ENCODE measurements around the gene TUBB2B.

Gene TUBB2B

GRCh38 chr6:3259491-3259958 is 32.1 kb upstream of the TUBB2B start:
- no peak; the same call in none of the 2 replicates for TF ChIP-seq POLR2AphosphoS5 (IDR thresholded peaks at IDR 0.05; ENCODE audit: low read depth, low read length)
- peak; percentile 73; the same call in 1 of the 2 replicates for TF ChIP-seq TAF1 (IDR thresholded peaks at IDR 0.05; ENCODE audit: borderline replicate concordance, insufficient read depth, low read length)
- peak; percentile 81; the same call in 1 of the 2 replicates for TF ChIP-seq SIN3A (IDR thresholded peaks at IDR 0.05; ENCODE audit: borderline replicate concordance, insufficient read depth, low read length)

- TF ChIP-seq FOXP2 (optimal IDR thresholded peaks at IDR 0.05; ENCODE audit: borderline replicate concordance, extremely low read depth, extremely low read length, insufficient read depth), result peak; percentile 95
- TF ChIP-seq TAF1 (IDR thresholded peaks at IDR 0.05; ENCODE audit: borderline replicate concordance, insufficient read depth, low read length), result peak; percentile 67; the same call in 1 of the 2 replicates
- TF ChIP-seq, protein P1, sequence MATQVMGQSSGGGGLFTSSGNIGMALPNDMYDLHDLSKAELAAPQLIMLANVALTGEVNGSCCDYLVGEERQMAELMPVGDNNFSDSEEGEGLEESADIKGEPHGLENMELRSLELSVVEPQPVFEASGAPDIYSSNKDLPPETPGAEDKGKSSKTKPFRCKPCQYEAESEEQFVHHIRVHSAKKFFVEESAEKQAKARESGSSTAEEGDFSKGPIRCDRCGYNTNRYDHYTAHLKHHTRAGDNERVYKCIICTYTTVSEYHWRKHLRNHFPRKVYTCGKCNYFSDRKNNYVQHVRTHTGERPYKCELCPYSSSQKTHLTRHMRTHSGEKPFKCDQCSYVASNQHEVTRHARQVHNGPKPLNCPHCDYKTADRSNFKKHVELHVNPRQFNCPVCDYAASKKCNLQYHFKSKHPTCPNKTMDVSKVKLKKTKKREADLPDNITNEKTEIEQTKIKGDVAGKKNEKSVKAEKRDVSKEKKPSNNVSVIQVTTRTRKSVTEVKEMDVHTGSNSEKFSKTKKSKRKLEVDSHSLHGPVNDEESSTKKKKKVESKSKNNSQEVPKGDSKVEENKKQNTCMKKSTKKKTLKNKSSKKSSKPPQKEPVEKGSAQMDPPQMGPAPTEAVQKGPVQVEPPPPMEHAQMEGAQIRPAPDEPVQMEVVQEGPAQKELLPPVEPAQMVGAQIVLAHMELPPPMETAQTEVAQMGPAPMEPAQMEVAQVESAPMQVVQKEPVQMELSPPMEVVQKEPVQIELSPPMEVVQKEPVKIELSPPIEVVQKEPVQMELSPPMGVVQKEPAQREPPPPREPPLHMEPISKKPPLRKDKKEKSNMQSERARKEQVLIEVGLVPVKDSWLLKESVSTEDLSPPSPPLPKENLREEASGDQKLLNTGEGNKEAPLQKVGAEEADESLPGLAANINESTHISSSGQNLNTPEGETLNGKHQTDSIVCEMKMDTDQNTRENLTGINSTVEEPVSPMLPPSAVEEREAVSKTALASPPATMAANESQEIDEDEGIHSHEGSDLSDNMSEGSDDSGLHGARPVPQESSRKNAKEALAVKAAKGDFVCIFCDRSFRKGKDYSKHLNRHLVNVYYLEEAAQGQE (IDR thresholded peaks at IDR 0.05; ENCODE audit: insufficient read depth in 1 of 2, low read depth in 2 of 2, low read length in 2 of 2), result peak in 1 of 2 experiments; percentile 72; a peak in 3 of 4 replicates
- peak; percentile 92 for TF ChIP-seq SIN3A (IDR thresholded peaks at IDR 0.05; ENCODE audit: borderline replicate concordance, insufficient read depth, low read length)
- peak; percentile 88 for TF ChIP-seq POLR2AphosphoS5 (IDR thresholded peaks at IDR 0.05; ENCODE audit: low read depth, low read length)
Observed at GRCh38 chr6:3258720-3259490, 31.5 kb upstream of the TUBB2B start, which contains the start of gene PSMG4. PSMG4 (plus strand) TSS chr6:3258947; CDS start chr6:3259023, 76 bp downstream.

- TF ChIP-seq FOXP2 (optimal IDR thresholded peaks at IDR 0.05; ENCODE audit: borderline replicate concordance, extremely low read depth, extremely low read length, insufficient read depth) (no peak), TAF1 (IDR thresholded peaks at IDR 0.05; ENCODE audit: borderline replicate concordance, insufficient read depth, low read length) (peak; percentile 1; the same call in 1 of the 2 replicates)
- TF ChIP-seq, protein P1 (IDR thresholded peaks at IDR 0.05; ENCODE audit: insufficient read depth in 1 of 2, low read depth in 2 of 2, low read length in 2 of 2), result no peak
Observed at GRCh38 chr6:3258201-3258600, 30.7 kb upstream of the TUBB2B start.

- TF ChIP-seq TAF1 (IDR thresholded peaks at IDR 0.05; ENCODE audit: borderline replicate concordance, insufficient read depth, low read length), result no peak
- TF ChIP-seq, protein P1 (IDR thresholded peaks at IDR 0.05; ENCODE audit: insufficient read depth in 1 of 2, low read depth in 2 of 2, low read length in 2 of 2), result no peak
- no peak for TF ChIP-seq POLR2AphosphoS5 (IDR thresholded peaks at IDR 0.05; ENCODE audit: low read depth, low read length)
- no peak for TF ChIP-seq SIN3A (IDR thresholded peaks at IDR 0.05; ENCODE audit: borderline replicate concordance, insufficient read depth, low read length)
- TF ChIP-seq FOXP2 (optimal IDR thresholded peaks at IDR 0.05; ENCODE audit: borderline replicate concordance, extremely low read depth, extremely low read length, insufficient read depth), result no peak
Observed at GRCh38 chr6:3253597-3253961, 26.1 kb upstream of the TUBB2B start.

DNA sequence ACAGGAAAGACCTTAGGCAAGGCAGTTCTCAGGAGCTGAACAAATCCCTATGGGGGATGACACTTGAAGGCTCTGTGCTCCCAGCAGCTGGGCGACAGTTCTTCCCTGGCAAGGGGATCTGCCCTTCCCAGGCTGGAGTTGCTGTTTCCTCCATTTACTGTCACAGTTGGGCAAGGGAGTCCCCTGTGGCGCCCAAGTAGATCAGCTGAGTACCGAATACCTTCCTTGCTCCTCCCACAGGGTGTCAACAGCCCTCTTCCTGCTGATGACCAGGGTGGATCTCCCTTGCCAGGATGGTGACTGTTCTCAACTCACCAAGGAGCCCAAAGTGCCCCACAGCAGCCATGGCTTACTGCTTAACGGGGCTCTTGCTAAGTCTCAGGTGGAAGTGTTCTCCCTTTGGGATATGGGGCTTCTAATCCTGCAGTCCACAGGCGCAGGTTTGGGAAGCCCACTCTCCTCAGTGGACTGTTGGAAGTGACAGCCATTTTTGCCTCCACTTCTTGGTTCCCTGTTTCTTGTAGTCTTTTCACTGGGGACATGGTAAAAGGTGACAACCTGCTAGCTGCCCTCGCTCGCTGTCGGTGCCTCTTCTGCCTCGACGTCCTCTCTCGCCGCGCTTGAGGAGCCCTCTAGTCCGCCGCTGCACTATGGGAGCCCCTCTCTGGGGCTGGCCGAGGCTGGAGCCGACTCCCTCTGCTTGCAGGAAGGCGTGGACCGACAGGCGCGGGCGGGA is 25.6 kb upstream of the TUBB2B start:
- TF ChIP-seq FOXP2 (optimal IDR thresholded peaks at IDR 0.05; ENCODE audit: borderline replicate concordance, extremely low read depth, extremely low read length, insufficient read depth), result no peak
- TF ChIP-seq SIN3A (IDR thresholded peaks at IDR 0.05; ENCODE audit: borderline replicate concordance, insufficient read depth, low read length), result no peak
- no peak for TF ChIP-seq TAF1 (IDR thresholded peaks at IDR 0.05; ENCODE audit: borderline replicate concordance, insufficient read depth, low read length)
- TF ChIP-seq, protein P1 (IDR thresholded peaks at IDR 0.05; ENCODE audit: insufficient read depth in 1 of 2, low read depth in 2 of 2, low read length in 2 of 2), result no peak
- no peak for TF ChIP-seq POLR2AphosphoS5 (IDR thresholded peaks at IDR 0.05; ENCODE audit: low read depth, low read length)
